Prostate gland (tissue), 2 donors: ENCODE results near the gene CEP128.

Experiments
- CTCF ChIP-seq, 4 experiments: fragments of 200-600 bp in 2 of 4; fragments of 450-650 bp in 2 of 4; sonication (generic) in 2 of 4; IDR thresholded peaks; 1 replicate in 3 of 4; 2 replicates in 1 of 4; pipeline ENCODE4 v1.5.1; 2016 to 2019; ENCODE audit warnings: antibody characterized with exemption in 4 of 4, mild to moderate bottlenecking in 2 of 4, moderate library complexity in 2 of 4
- POLR2A ChIP-seq: fragments of 450-650 bp; IDR thresholded peaks from one replicate; pipeline ENCODE4 v1.6.1; 2016; ENCODE audit warnings: antibody characterized with exemption, mild to moderate bottlenecking
- POLR2AphosphoS5 ChIP-seq: sonication (generic); formaldehyde crosslinking; IDR thresholded peaks from one replicate; pipeline ENCODE4 v1.6.1; 2017; ENCODE audit warnings: antibody characterized with exemption

- TF ChIP-seq CTCF (IDR thresholded peaks at IDR 0.05) (no peak), POLR2AphosphoS5 (no peak), POLR2A (no peak)
Observed at GRCh38 chr14:80926397-80927082, 15.0 kb downstream of the CEP128 start.
